ENCODE results near the gene TCAF2.
"Not testable (repeated sequence)": the region's sequence is repeated elsewhere in the genome, so short reads cannot be mapped to it uniquely, and the experiment has no call there.

- not testable (repeated sequence) for TF ChIP-seq CTCF (IDR thresholded peaks at IDR 0.05); ZFX (IDR thresholded peaks at IDR 0.05; ENCODE audit: borderline replicate concordance)
Observed at GRCh38 chr7:143598086-143598485, 22.7 kb upstream of the TCAF2 start.

All from 22Rv1 (cell line).